B cell (primary cell): ENCODE results near the gene KCNK1. TPM values are rescaled to one million over a fixed set of nuclear protein-coding genes. Genes with fewer than 3 reads are reported as not detected.

Experiments
- ATAC-seq: fragments of 200-7000 bp; cut with Tn5 transposase; one replicate; pipeline ENCODE4 v1.10.0; 2021; ENCODE audit warnings: low read depth, mild to moderate bottlenecking, moderate number of reproducible peaks, moderate library complexity
- CTCF ChIA-PET: fragments of 350-600 bp; sonication (Branson Sonifier 250); formaldehyde crosslinking; loops from one replicate; lab custom pipeline; 2021; ENCODE audit warnings: antibody characterized with exemption, inconsistent platforms; lab: Charles Lee
- POLR2A ChIA-PET: fragments of 350-600 bp; sonication (Branson Sonifier 250); formaldehyde crosslinking; loops from one replicate; lab custom pipeline; 2021; ENCODE audit warnings: antibody characterized with exemption; lab: Charles Lee
- DNase-seq: peaks from one replicate; pipeline ENCODE4 v3.0.0; 2013
- H2AFZ ChIP-seq: 2 replicates; pipeline ENCODE4 v1.6.1; 2012; ENCODE audit warnings: mild to moderate bottlenecking, low read depth, low read length; ENCODE audit not compliant: insufficient read depth, poor library complexity, severe bottlenecking
- H3K27ac ChIP-seq, 2 donors: 1 replicate in 1 of 2; 2 replicates in 1 of 2; pipeline ENCODE4 v1.5.1; 2012 to 2013; ENCODE audit warnings: low read length in 2 of 2, mild to moderate bottlenecking in 2 of 2, moderate library complexity in 1 of 2
- H3K27me3 ChIP-seq, 4 experiments: fragments of 200-600 bp in 1 of 4; sonication (generic) in 1 of 4; replicated peaks in 1 of 4; 1 replicate in 2 of 4; 2 replicates in 2 of 4; pipeline versions ENCODE4 v1.6.1 to v1.7.0; 2013 to 2016; ENCODE audit warnings: low read length in 3 of 4, mild to moderate bottlenecking in 2 of 4, mixed read lengths in 1 of 4, moderate library complexity in 1 of 4; ENCODE audit not compliant: insufficient read depth in 4 of 4, control insufficient read depth in 3 of 4; ENCODE audit errors: control extremely low read depth in 1 of 4
- H3K36me3 ChIP-seq, 2 experiments: replicated peaks in 1 of 2; 1 replicate in 1 of 2; 2 replicates in 1 of 2; pipeline versions ENCODE4 v1.6.1 to v1.7.1; 2013; ENCODE audit warnings: low read length in 1 of 2; ENCODE audit not compliant: insufficient read depth in 2 of 2, control insufficient read depth in 1 of 2; ENCODE audit errors: control extremely low read depth in 1 of 2, extremely low read depth in 1 of 2
- H3K4me1 ChIP-seq, 2 donors: fragments of 200-600 bp in 1 of 2; sonication (generic) in 1 of 2; 1 replicate in 1 of 2; 2 replicates in 1 of 2; pipeline versions ENCODE4 v1.5.1 to v1.6.1; 2013 to 2017; ENCODE audit warnings: low read length in 2 of 2; ENCODE audit not compliant: control insufficient read depth in 2 of 2, insufficient read depth in 2 of 2
- H3K4me2 ChIP-seq: replicated peaks from 2 replicates; pipeline ENCODE3; 2012; ENCODE audit warnings: mild to moderate bottlenecking, low read depth, low read length; ENCODE audit not compliant: poor library complexity, severe bottlenecking
- H3K4me3 ChIP-seq, 5 experiments: fragments of 200-600 bp in 1 of 5; sonication (generic) in 1 of 5; 1 replicate in 3 of 5; 2 replicates in 2 of 5; pipeline versions ENCODE4 v1.5.1 to v1.7.0; 2011 to 2016; ENCODE audit warnings: low read length in 4 of 5, mild to moderate bottlenecking in 4 of 5, low read depth in 2 of 5, control low read depth in 1 of 5, moderate library complexity in 1 of 5; ENCODE audit not compliant: insufficient read depth in 1 of 5; ENCODE audit errors: control extremely low read depth in 1 of 5, extremely low read depth in 1 of 5
- H3K79me2 ChIP-seq: fragments of 200-600 bp; sonication (generic); one replicate; pipeline ENCODE4 v1.6.0; 2016; ENCODE audit warnings: low read length; ENCODE audit not compliant: control insufficient read depth, insufficient read depth
- H3K9ac ChIP-seq: fragments of 200-600 bp; sonication (generic); 2 replicates; pipeline ENCODE4 v1.6.1; 2017; ENCODE audit warnings: mild to moderate bottlenecking, low read length, moderate library complexity
- H3K9me3 ChIP-seq, 3 donors: one replicate each; pipeline versions ENCODE4 v1.6.1 to v1.7.1; 2013; ENCODE audit warnings: low read length in 2 of 3; ENCODE audit not compliant: control insufficient read depth in 2 of 3, insufficient read depth in 1 of 3; ENCODE audit errors: control extremely low read depth in 1 of 3
- H4K20me1 ChIP-seq: 2 replicates; pipeline ENCODE4 v1.6.0; 2012; ENCODE audit warnings: mild to moderate bottlenecking, low read length; ENCODE audit not compliant: insufficient read depth, control insufficient read depth, poor library complexity, severe bottlenecking
- H3K27ac Mint-ChIP-seq: one replicate; pipeline ENCODE4 v1.8.0; 2021; ENCODE audit warnings: mixed read lengths
- H3K27me3 Mint-ChIP-seq: one replicate; pipeline ENCODE4 v1.8.0; 2021; ENCODE audit warnings: mixed read lengths
- H3K4me1 Mint-ChIP-seq: one replicate; pipeline ENCODE4 v1.8.0; 2021; ENCODE audit warnings: mixed read lengths
- H3K4me3 Mint-ChIP-seq: one replicate; pipeline ENCODE4 v1.8.0; 2021; ENCODE audit warnings: mixed read lengths
- H3K9me3 Mint-ChIP-seq: one replicate; pipeline ENCODE4 v1.8.0; 2022; ENCODE audit warnings: mixed read lengths; ENCODE audit not compliant: insufficient read depth
- CTCF ChIP-seq: fragments of 200-600 bp; IDR thresholded peaks from one replicate; pipeline ENCODE4 v1.8.0; 2022; ENCODE audit warnings: antibody characterized with exemption, mild to moderate bottlenecking
- EZH2 ChIP-seq: IDR thresholded peaks from 2 replicates; pipeline ENCODE4 v1.6.1; 2012; ENCODE audit warnings: borderline replicate concordance, low read depth, mild to moderate bottlenecking, moderate library complexity, low read length; ENCODE audit not compliant: insufficient read depth, poor library complexity, severe bottlenecking
- WGBS: methylation state at CpG from one replicate; pipeline ENCODE4 v1.1.5; 2013; ENCODE audit warnings: missing lambda C conversion rate; ENCODE audit not compliant: insufficient coverage; 5-methylcytosine and 5-hydroxymethylcytosine counted together
- intact Hi-C: fragments of 100-400 bp; cut with micrococcal nuclease; formaldehyde crosslinking; loops from one replicate; pipeline ENCODE4 v1.10.0; 2022
- polyA plus RNA-seq: library from polyadenylated mRNA; depleted of rRNA; stranded (reverse); fragments of >200 nt; gene quantifications from 2 replicates; pipeline ENCODE4 v1.2.3, GENCODE V29; 2012
- total RNA-seq, 2 donors: library from RNA; stranded (reverse); fragments of 120-200 nt in 1 of 2; gene quantifications; 1 replicate in 1 of 2; 2 replicates in 1 of 2; pipeline versions ENCODE4 v1.2.3 to v1.2.4, GENCODE V29; 2013 to 2022

The KCNK1 gene
- total and polyA plus RNA-seq, 2 donors (not counting 1 experiment from before 2014, with no cell fraction given), result not detected

DNA sequence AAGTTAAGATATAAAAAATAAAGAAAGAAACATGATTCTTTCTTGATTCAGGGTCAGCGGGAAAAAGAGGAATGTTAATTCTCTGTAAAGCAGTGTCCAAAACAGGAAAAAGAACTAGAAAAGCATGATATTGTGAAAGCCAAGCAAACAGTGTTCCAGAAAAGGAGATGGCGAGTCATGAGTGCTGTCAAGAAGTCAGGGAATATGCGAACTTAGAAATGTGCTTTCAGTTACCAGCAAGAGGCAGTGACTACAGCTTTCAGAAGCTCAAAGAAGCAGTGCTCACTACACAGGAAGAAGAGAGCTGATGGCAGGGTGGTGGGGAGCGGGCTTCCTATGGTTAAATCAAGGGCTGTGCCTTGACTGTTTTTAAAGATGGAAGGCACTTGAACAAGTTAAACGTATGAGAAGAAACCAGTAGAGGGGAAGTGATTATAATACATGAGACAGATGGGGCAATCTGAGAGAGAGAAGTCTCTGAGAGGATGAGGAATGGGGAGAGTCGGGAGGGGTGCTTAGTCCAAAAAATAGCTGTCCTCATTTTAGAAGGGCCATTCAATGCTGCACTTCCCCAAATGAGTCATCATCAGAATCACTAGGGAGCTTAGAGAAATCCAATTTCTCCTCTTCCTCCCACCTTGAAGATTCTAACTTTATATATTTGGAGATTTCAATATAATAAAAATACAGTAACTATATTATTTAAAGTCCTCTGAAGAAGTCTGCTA lies 90.4 kb downstream of the KCNK1 start:
- Histone ChIP-seq H3K9ac (no peak overlapping the region), H2AFZ (no peak overlapping the region), H3K27me3 (peaks cover 0 to 4% (median 0%) of the 10 kb centered on the region in 4 experiments), H4K20me1 (no peaks in the 10 kb centered on the region), H3K9me3 (peaks cover 0 to 2% (median 0%) of the 10 kb centered on the region in 3 donors), H3K4me1 (no peaks in the 10 kb centered on the region), H3K27ac (no peak overlapping the region), H3K4me2 (no peak overlapping the region), H3K36me3 (no peaks in the 10 kb centered on the region), H3K79me2 (no peaks in the 10 kb centered on the region), H3K4me3 (no peak overlapping the region)
- Mint-ChIP-seq H3K4me1 (no peaks in the 10 kb centered on the region), H3K4me3 (no peak overlapping the region), H3K27ac (no peak overlapping the region), H3K9me3 (peaks cover 6% of the 10 kb centered on the region), H3K27me3 (peaks cover 4% of the 10 kb centered on the region)
- ChIA-PET POLR2A (no interaction called here), CTCF (no interaction called here)
- WGBS, result 78% methylated on average over 5 of the region's 6 CpGs
- ATAC-seq (no peak), DNase-seq (no peak)
- intact Hi-C loops, result no loop called here
- no peak for TF ChIP-seq EZH2
- TF ChIP-seq CTCF, result no peak

DNA sequence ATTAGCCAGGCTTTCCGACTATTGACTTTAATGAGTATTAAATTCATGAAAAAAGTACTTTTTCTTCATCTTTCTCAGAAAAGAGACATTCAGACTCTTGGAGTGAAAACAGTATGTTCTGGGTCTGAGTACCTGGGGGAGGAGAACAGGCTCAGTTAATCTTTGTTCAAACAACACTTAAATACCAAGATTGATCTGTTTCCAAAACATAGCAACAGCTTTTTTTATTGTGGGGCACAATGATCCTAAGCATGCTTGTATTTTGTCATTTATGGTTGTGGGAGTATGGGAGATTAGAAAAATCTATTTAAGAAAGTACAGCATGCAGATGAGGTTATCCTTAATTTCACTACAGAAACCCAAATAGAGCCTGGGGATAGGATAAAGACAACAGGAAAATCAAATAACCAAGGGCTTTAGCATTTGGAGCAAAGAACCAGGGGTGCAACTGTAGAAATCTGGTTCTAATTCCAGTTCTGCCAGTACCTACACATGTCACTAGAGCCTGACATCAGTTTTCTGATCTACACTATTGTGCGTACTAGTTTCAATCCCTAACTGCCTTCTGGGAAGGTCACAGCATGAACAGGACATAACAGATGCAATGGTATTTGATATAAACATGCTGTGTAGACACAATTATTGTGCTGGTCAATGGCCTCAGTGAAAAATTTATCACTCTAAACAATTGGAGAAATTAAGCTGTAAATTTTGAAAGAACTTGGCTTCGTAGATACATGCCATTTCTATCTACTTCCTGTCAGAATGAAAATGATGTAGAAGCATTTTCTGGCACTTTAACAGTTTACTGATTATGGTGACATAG lies 91.2 kb downstream of the KCNK1 start:
- Histone ChIP-seq H4K20me1 (no peaks in the 10 kb centered on the region), H3K4me1 (no peaks in the 10 kb centered on the region), H3K4me2 (no peak overlapping the region), H2AFZ (no peak overlapping the region), H3K27ac (no peak overlapping the region), H3K4me3 (no peak overlapping the region), H3K27me3 (peaks cover 0 to 4% (median 0%) of the 10 kb centered on the region in 4 experiments), H3K9ac (no peak overlapping the region), H3K36me3 (no peaks in the 10 kb centered on the region), H3K9me3 (peaks cover 0 to 2% (median 0%) of the 10 kb centered on the region in 3 donors), H3K79me2 (no peaks in the 10 kb centered on the region)
- no peak for DNase-seq
- WGBS, result no CpG with 5 or more reads among the region's 3 CpGs
- Mint-ChIP-seq H3K27me3 (peaks cover 4% of the 10 kb centered on the region), H3K4me3 (no peak overlapping the region), H3K9me3 (peaks cover 6% of the 10 kb centered on the region), H3K27ac (no peak overlapping the region), H3K4me1 (no peaks in the 10 kb centered on the region)
- ATAC-seq, result no peak
- TF ChIP-seq EZH2 (no peak), CTCF (no peak)
- intact Hi-C loops, result no loop called here
- CTCF ChIA-PET, result no interaction called here
- POLR2A ChIA-PET, result no interaction called here
